Dermis blood vessel endothelial cell (primary cell): Measurements from ENCODE around the gene CALHM3. TPM values are rescaled to one million over a fixed set of nuclear protein-coding genes. Genes with fewer than 3 reads are reported as not detected.
A peak's percentile ranks its signal among the peaks of the same experiment; 100 is the strongest.

Source experiments
- DNase-seq: peaks from one replicate; pipeline ENCODE4 v3.0.0; 2010
- total RNA-seq: library from RNA; depleted of rRNA; stranded (reverse); fragments of >200 nt; gene quantifications from 2 replicates; pipeline ENCODE4 v1.2.3, GENCODE V29; 2014

CALHM3 gene
- total RNA-seq, 1 donor from 2014 or later = not detected

- no peak for DNase-seq
Observed at GRCh38 chr10:103474077-103474476, 5.0 kb downstream of the CALHM3 start.

- DNase-seq = no peak
Observed at GRCh38 chr10:103473261-103473671, 5.8 kb downstream of the CALHM3 start.

DNA sequence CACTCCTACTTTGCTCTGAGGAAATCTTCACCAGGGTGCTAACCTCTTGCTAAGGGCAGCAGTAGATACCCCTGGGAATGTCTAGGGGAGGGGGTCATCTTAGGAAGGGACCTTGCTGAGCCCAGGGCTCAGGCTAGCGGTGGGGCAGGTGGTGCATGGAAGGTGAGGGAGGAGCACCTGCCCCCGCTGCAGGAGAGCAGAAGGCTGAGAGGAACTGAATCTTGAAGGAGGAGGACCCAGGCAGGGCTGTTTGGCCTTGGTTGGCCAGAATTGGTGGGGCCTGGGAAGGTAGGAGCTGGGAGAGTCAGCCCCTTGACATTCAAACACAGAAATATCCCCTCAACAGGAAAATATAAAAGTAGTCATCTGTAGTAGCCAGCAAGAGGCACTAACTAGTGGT lies 7.0 kb downstream of the CALHM3 start:
- DNase-seq = no peak

DNA sequence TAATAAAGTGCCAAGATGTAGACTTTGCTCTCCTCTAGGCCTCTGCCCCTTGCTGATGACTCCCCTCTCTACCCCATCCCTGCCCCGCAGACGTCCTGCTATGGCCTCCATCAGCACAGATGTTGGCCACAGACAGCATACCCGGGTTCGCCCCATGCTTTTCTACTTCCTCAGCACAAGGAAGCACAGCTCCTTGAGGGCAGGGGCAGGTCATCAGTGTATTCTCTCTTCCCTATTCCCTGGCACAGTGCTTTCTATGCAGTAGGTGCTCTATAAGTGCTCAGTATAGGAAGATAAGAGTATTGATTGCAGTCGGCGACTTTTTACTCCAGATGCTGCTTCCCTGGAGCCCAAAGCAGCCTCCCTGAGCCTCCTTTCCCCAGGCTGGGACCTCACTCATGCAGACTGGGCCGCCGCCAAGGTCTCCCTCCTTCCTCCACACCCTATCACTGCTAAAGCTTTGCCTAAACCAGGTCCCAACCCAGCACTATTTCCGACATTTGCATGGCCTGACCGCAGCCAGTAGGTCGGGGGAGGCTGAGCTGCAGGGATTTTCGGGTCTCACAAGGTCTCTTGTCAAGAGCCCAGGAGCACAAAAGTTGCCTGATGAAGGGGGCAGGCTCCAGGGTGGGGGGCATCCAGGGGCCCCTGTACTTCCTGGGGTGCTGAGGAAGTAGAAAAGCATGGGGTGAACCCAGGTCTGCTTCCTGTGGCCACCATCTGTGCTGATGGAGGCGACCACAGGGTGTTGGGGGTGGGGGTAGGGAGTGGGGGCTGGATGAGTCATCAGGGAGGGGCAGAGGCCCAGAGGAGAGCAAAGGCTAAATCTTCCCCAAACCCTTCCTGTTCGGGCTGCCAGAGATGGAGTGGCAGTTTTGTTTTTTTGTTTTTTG lies 8.0 kb downstream of the CALHM3 start:
- no peak for DNase-seq

GRCh38 chr10:103469201-103469600 lies 9.8 kb downstream of the CALHM3 start:
- no peak for DNase-seq

GRCh38 chr10:103467406-103467805 lies 11.6 kb downstream of the CALHM3 start:
- DNase-seq = no peak

GRCh38 chr10:103466734-103467133 lies 12.3 kb downstream of the CALHM3 start:
- no peak for DNase-seq

GRCh38 chr10:103465411-103466179 lies 13.4 kb downstream of the CALHM3 start:
- DNase-seq = no peak

DNA sequence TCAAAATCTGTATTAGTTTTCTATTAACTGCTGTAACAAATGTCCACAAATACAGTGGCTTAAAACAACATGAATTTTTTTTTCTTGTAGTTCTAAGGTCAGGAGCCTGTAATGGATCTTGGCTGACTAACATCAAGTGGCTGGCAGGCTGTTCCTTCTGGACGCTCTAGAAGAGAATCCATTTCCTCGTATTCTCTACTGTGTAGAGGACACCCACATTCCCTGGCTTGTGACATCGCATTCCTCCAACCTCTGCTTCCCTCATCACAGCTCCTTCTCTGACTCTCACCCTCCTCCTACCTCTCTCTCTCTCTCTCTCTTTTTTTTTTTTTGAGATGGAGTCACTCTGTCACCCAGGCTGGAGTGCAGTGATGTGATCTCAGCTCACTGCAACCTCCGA lies 15.5 kb downstream of the CALHM3 start:
- peak; percentile 22 for DNase-seq

GRCh38 chr10:103459615-103460014 lies 19.4 kb downstream of the CALHM3 start:
- no peak for DNase-seq

DNA sequence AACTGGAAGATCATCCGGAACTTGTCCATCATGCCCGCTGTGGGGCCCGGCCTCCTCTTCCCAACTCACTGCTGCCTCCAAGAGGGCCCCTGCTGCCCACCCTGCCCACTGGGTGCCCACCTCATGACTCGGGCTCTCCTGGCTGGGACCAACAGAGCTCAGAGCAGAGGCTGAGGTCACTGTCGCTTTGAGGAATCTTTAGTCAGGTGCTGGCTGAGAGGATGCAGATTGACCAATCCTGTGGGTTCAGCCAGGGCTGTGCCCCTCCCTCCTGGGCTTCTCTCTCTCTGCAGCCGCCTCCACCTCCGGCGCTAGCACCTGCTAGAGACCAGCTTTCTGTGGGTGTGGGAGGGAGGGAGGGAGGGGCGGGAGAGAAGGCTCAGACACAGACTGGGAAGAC lies 20.3 kb downstream of the CALHM3 start, which contains the start of gene CALHM1:
Gene CALHM1 (minus strand): TSS at position 181 of the 400 bp plus-strand sequence. CDS start 149 bp downstream, at position 32.
- DNase-seq = no peak

DNA sequence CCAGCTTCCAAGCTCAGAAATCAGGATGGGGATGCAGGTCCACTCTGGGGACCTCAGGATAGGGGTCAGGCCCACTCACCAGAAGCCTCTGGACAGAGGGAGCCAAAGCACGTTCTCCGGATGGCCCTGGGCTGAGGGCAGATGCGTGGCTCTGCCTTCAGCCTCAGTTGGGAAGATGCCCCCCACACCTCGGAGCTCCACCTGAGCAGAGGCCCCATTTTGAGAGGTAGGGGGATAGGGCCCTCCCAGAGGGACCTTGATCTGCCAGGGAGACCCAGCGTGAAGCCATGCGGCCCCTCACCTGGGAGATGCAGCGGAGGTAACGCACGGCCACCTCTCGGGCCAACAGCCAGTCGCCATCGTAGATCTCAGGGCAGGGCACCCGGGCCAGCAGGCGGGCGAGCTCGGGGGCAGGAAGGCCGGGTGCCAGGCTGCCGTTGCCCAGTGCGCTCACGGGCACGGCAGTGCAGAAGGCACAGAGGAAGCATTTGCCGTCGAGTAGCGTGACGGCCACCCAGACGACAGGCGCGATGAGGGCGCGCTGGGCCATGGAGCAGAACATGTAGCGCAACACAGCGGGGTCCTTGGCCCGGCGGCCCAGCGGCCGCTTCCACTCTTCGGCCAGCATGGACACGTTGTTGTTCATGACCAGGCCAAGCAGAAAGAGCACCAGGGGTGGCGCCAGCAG lies 21.0 kb downstream of the CALHM3 start:
- no peak for DNase-seq

DNA sequence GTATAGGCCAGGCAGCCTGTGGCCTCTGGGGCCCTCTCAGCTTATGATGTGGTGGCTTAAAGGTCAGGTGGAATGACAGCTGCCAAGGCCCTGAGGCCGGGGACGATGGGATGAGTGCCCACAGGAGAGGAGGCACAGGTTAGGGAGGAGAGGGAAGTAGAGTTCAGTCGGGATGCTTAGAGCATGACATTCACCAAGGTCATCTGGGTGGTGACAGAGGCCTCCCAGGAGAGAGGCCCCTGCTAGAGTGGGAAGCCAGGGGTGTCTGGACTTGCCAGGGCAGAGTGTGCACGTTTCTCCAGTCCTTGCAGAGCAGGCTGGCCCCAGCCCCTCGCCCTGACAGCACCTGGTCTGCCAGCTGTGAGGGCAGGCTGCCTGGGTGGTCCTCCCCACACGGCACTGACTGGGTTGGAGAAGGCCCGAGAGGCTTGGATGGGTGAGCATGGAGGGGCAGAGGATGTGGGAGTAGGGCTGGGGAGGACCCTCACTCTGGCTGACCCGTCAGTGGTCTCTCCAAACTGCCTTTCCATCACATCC lies 21.8 kb downstream of the CALHM3 start:
- no peak for DNase-seq

DNA sequence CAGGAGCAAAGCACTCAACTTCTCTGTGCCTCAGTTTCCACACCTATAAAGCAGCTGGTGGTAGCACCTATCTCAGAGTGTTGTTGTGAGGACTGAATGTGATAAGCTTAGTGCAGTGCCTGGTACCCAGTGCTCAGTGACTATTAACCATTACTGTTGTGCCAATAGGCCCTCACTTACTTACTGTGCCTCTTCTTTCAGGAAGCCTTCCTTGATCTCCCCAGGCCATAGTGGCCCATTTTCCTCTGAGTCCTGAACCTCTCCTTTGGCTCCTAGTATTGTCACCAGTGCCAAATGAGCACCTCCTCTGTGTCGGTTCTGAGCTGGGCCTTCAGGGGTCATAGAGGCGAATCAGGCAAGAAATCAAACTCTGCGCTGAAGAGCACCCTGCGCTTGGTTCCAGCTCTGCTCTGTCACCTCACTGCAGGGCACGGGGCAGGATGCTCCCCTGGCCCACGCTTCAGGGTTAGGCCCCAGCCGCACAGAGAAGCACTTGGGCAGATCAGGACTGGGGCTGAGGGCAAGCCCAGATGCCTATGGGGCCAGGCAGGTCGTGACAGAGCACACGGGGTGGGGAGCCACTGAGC lies 22.9 kb downstream of the CALHM3 start:
- DNase-seq = no peak

- DNase-seq = no peak
Observed at GRCh38 chr10:103455235-103455634, 23.8 kb downstream of the CALHM3 start.

DNA sequence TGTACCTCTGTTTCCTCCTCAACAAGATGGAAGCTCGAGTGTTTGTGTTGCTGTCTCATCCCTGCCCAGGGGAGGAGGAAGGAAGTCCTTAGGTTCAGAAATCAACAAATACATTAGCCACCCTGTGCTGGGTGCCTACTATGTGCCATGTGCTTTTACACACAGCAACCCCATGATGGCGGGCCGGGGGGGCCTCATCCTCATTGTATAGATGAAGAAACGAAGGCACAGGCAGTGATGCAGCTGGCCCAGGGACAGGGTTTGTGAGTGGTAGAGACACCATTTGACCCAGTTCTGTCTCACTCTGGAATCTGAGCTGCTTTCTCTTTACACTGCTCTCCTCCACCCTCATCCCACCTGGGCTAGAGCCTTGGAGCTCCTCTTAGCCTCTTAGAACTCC lies 25.0 kb downstream of the CALHM3 start:
- no peak for DNase-seq

- no peak for DNase-seq
Observed at GRCh38 chr10:103452506-103453230, 26.4 kb downstream of the CALHM3 start.

DNA sequence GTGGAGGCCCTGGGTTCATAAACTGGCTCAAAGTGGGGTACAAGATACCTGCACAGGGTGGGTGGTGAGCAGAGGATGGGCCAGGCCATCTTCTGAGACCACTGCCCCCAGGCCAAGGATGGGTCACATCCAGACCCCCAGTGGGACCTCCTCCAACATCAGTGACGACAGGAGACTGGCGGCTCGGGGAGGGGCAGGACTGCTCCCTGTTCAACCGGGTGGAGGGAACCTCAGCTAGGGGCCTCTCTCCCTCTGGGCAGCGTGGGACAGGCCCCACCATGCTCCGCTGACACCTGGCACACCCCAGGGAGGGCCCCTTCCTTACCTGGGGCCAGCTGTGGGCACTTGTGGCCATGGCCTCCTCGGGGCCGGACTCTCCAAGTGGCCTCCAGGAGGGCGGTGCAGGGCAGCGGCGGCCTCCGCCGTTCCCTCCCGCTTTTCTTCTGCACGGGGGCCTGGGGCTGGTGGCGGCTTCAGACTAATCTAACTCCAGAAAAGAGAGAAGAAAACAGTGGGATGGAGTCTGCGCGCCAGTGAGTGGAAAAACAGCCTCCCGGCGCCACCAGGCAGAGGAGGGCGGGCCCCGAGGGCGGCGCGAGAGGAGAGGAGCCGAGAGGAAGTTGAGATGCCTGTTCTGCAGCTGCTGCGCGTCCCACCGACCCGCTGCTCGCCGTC lies 27.1 kb downstream of the CALHM3 start, which contains the start of gene CALHM2:
Gene CALHM2 (minus strand): TSS at position 540 of the 675 bp plus-strand sequence. CDS start 2,429 bp downstream, outside the sequence.
- DNase-seq = peak; percentile 53

GRCh38 chr10:103451091-103451813 lies 27.8 kb downstream of the CALHM3 start:
- peak; percentile 57 for DNase-seq

GRCh38 chr10:103450201-103450695 lies 28.8 kb downstream of the CALHM3 start:
- no peak for DNase-seq
